ENCODE results near the gene ZDHHC22.

The ZDHHC22 gene, protein sequence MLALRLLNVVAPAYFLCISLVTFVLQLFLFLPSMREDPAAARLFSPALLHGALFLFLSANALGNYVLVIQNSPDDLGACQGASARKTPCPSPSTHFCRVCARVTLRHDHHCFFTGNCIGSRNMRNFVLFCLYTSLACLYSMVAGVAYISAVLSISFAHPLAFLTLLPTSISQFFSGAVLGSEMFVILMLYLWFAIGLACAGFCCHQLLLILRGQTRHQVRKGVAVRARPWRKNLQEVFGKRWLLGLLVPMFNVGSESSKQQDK

DNA sequence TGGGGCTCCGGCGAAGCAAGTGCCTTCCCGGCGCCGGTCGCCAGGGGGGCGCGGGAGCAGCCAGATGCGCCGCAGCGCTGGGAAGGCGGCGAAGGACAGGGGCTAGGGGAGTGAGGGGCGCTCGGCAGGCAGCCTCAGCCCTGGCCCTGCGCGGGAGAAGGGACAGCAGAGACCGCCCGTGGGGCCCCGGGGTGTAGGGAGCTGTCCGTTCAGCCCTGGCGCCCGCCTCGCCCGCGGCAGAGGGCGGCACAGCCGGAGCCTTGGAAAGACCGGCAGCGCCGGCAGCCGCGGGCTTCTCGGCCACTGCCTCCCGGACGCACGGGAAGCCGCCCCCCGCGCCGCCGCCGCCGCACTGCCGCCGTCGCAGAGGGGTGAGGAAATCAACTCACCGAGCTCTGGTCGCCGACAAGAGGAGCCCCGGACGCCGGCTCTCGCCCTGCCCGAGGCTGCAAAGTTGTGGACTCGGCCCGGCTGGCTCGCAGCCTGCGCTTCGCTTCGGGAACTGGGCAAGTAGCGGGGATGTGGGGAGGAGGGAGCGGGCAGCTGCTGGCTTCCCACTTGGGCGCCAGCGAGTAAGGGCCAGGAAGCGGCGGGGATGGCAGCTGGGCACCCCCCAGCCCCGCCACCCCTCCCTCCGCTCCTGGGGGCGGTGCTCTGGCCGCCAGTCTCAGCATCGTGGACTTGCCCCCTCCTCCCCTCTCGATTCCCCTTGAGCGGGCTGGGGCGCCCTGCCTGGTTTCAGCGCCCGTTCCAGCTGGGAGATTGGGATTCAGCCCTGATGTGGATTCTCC lies at the start of gene ZDHHC22:
TSS of gene ZDHHC22 (minus strand) at position 578 of the 791 bp plus-strand sequence. CDS start 2,053 bp downstream, outside the sequence.
- H4K20me1 ChIP-seq (ENCODE audit: insufficient read depth, low read length), result no peaks in the 10 kb centered on the region
- H3K79me2 ChIP-seq (ENCODE audit: insufficient read depth, low read length), result no peaks in the 10 kb centered on the region
- no peak within 1 kb of the TSS for H3K4me2 ChIP-seq (ENCODE audit: low read length)
- no peak within 1 kb of the TSS for H3K27ac ChIP-seq (ENCODE audit: low read depth, low read length, poor library complexity, severe bottlenecking)
- H3K9ac ChIP-seq (ENCODE audit: low read length), result no peak within 1 kb of the TSS
- no peak within 1 kb of the TSS for H3K4me3 ChIP-seq (ENCODE audit: low read depth, low read length, poor library complexity, severe bottlenecking)
- no peaks in the 10 kb centered on the region for H3F3A ChIP-seq (ENCODE audit: insufficient read depth, low read length)
- H2AFZ ChIP-seq (ENCODE audit: low read length), result no peak within 1 kb of the TSS
- H3K4me1 ChIP-seq (ENCODE audit: insufficient read depth, low read length, severe bottlenecking), result no peaks in the 10 kb centered on the region
- no peaks in the 10 kb centered on the region for H3K9me3 ChIP-seq (ENCODE audit: low read length)
- TF ChIP-seq, protein P1, sequence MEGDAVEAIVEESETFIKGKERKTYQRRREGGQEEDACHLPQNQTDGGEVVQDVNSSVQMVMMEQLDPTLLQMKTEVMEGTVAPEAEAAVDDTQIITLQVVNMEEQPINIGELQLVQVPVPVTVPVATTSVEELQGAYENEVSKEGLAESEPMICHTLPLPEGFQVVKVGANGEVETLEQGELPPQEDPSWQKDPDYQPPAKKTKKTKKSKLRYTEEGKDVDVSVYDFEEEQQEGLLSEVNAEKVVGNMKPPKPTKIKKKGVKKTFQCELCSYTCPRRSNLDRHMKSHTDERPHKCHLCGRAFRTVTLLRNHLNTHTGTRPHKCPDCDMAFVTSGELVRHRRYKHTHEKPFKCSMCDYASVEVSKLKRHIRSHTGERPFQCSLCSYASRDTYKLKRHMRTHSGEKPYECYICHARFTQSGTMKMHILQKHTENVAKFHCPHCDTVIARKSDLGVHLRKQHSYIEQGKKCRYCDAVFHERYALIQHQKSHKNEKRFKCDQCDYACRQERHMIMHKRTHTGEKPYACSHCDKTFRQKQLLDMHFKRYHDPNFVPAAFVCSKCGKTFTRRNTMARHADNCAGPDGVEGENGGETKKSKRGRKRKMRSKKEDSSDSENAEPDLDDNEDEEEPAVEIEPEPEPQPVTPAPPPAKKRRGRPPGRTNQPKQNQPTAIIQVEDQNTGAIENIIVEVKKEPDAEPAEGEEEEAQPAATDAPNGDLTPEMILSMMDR (IDR thresholded peaks at IDR 0.05; ENCODE audit: low read length), result no peak
- no peak for TF ChIP-seq EZH2 (IDR thresholded peaks at IDR 0.05; ENCODE audit: borderline replicate concordance, low read length)
- no peaks in the 10 kb centered on the region for H3K36me3 ChIP-seq (ENCODE audit: insufficient read depth, low read length)
- H3K9me2 ChIP-seq (ENCODE audit: low read depth, low read length), result no peaks in the 10 kb centered on the region
- H3K27me3 ChIP-seq (ENCODE audit: insufficient read depth, low read length), result no peaks in the 10 kb centered on the region

DNA sequence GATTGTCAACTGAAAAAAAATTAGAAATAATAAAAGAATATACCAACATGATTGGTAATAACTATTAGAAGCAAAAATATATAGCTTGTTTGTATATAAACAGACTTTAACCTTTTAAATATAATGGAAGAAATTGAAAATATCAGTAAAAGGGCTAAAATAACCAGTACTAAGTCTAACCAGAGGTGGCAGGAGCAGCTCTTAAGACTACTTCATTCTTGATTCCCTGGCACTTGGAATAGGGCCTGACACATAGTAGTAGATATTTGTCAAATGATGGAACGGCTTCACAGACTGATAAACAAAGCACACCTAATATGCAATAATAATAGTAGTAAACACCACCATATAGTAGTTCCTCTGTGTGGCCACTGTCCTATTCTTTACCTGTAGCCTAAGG lies 49.4 kb upstream of the ZDHHC22 start:
- TF ChIP-seq EZH2 (IDR thresholded peaks at IDR 0.05; ENCODE audit: borderline replicate concordance, low read length), result no peak
- TF ChIP-seq, protein P1 (IDR thresholded peaks at IDR 0.05; ENCODE audit: low read length), result no peak
- H3K79me2 ChIP-seq (ENCODE audit: insufficient read depth, low read length), result no peaks in the 10 kb centered on the region
- no peak overlapping the region for H2AFZ ChIP-seq (ENCODE audit: low read length)
- no peaks in the 10 kb centered on the region for H3F3A ChIP-seq (ENCODE audit: insufficient read depth, low read length)
- H3K27me3 ChIP-seq (ENCODE audit: insufficient read depth, low read length), result no peaks in the 10 kb centered on the region
- no peaks in the 10 kb centered on the region for H3K9me2 ChIP-seq (ENCODE audit: low read depth, low read length)
- no peak overlapping the region for H3K4me2 ChIP-seq (ENCODE audit: low read length)
- H3K27ac ChIP-seq (ENCODE audit: low read depth, low read length, poor library complexity, severe bottlenecking), result no peak overlapping the region
- no peaks in the 10 kb centered on the region for H3K36me3 ChIP-seq (ENCODE audit: insufficient read depth, low read length)
- peaks cover 2% of the 10 kb centered on the region; the same call in 1 of the 2 replicates for H4K20me1 ChIP-seq (ENCODE audit: insufficient read depth, low read length)
- H3K4me1 ChIP-seq (ENCODE audit: insufficient read depth, low read length, severe bottlenecking), result no peaks in the 10 kb centered on the region
- no peaks in the 10 kb centered on the region for H3K9me3 ChIP-seq (ENCODE audit: low read length)
- H3K9ac ChIP-seq (ENCODE audit: low read length), result no peak overlapping the region
- no peak overlapping the region for H3K4me3 ChIP-seq (ENCODE audit: low read depth, low read length, poor library complexity, severe bottlenecking)

DNA sequence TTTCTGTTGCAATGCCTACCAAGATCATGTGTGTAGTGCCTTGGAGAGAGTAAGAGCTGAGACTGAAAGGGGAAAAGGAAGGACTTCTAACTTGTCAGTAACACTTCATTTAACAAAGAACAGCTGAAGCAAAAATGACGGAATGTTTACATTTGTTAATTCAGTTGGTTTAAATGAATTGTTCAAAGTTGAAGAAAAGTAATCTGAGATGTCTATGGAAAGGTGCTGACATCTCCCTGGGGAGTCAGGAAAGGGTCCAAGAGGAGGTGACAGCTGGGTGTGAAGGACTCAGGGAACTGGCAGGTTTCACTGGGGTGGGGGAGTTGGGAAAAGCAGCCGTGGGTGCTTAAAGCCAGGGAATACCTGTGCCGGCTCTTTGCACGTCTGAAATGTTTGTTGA lies 47.9 kb upstream of the ZDHHC22 start:
- Histone ChIP-seq H3K27me3 (ENCODE audit: insufficient read depth, low read length) (no peaks in the 10 kb centered on the region), H3K27ac (ENCODE audit: low read depth, low read length, poor library complexity, severe bottlenecking) (no peak overlapping the region)

More for the DNA sequence above, 47.9 kb upstream of the ZDHHC22 start:
- H3K9me3 ChIP-seq (ENCODE audit: low read length), result no peaks in the 10 kb centered on the region
- no peaks in the 10 kb centered on the region for H3K36me3 ChIP-seq (ENCODE audit: insufficient read depth, low read length)
- H3K4me2 ChIP-seq (ENCODE audit: low read length), result no peak overlapping the region
- H2AFZ ChIP-seq (ENCODE audit: low read length), result no peak overlapping the region
- no peak overlapping the region for H3K9ac ChIP-seq (ENCODE audit: low read length)
- H4K20me1 ChIP-seq (ENCODE audit: insufficient read depth, low read length), result peaks cover 2% of the 10 kb centered on the region; the same call in 1 of the 2 replicates
- no peak for TF ChIP-seq EZH2 (IDR thresholded peaks at IDR 0.05; ENCODE audit: borderline replicate concordance, low read length)
- TF ChIP-seq, protein P1 (IDR thresholded peaks at IDR 0.05; ENCODE audit: low read length), result no peak
- no peaks in the 10 kb centered on the region for H3F3A ChIP-seq (ENCODE audit: insufficient read depth, low read length)
- H3K4me1 ChIP-seq (ENCODE audit: insufficient read depth, low read length, severe bottlenecking), result no peaks in the 10 kb centered on the region
- no peaks in the 10 kb centered on the region for H3K79me2 ChIP-seq (ENCODE audit: insufficient read depth, low read length)
- no peaks in the 10 kb centered on the region for H3K9me2 ChIP-seq (ENCODE audit: low read depth, low read length)
- no peak overlapping the region for H3K4me3 ChIP-seq (ENCODE audit: low read depth, low read length, poor library complexity, severe bottlenecking)

Data from OCI-LY1 (cell line).